ENCODE data around the gene PIEZO1. TPM values are rescaled to one million over a fixed set of nuclear protein-coding genes. Genes with fewer than 3 reads are reported as not detected.

PIEZO1 gene
- total and polyA plus RNA-seq, 9 of the 15 experiments (the other 6 are each of a cell fraction or from before 2014, with no cell fraction given) = 3.6 to 432 (median 131) TPM

DNA sequence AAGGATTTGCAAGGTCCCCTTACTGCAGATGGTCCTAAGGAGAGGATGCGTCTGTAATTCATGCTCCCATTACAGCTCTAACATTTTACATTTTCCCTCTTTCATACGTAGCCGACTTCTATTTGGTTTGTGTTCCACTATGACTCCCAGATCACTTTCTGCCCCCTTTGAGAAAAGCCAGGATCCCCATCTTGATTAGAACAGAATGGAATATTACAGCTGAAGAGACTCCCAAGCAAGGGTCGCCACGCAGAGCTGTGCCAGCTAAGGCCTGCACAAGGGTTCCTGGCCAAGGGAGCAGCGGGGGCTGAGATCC lies 15.2 kb upstream of the PIEZO1 start:
- BruUV-seq (replicated peaks) = no TSS peak
- Histone ChIP-seq H3K9me1 (ENCODE audit: control insufficient read depth, insufficient read depth, low read length) (no peaks in the 10 kb centered on the region), H4K20me1 (replicated peaks; ENCODE audit: control insufficient read depth, insufficient read depth, low read length) (0 out of 2 replicates have a peak, but pooled peaks cover 2% of the 10 kb centered on the region), H2AFZ (ENCODE audit: low read depth, low read length) (peak overlapping the region; percentile 68), H3K4me1 (replicated peaks in 1 of 2; ENCODE audit: control insufficient read depth in 2 of 2, insufficient read depth in 2 of 2, low read length in 2 of 2) (peaks cover 29 to 53% of the 10 kb centered on the region in 2 experiments), H3K4me3 (no peak overlapping the region; the same call in 1 of the 2 replicates), H3K9me3 (replicated peaks; ENCODE audit: control insufficient read depth, insufficient read depth, low read depth, low read length) (no peaks in the 10 kb centered on the region; the same call in 1 of the 2 replicates), H3K36me3 (ENCODE audit: control insufficient read depth, insufficient read depth, low read length) (peaks cover 14% of the 10 kb centered on the region; the same call in 2 of the 3 replicates), H3K4me2 (ENCODE audit: insufficient read depth, low read length) (peak overlapping the region; percentile 77), H3K27me3 (ENCODE audit: control insufficient read depth in 2 of 2, insufficient read depth in 2 of 2, low read length in 2 of 2) (no peaks in the 10 kb centered on the region), H3K9ac (ENCODE audit: insufficient read depth in 1 of 2, low read depth in 2 of 2, low read length in 2 of 2) (peak overlapping the region; percentile 62 to 71), H3K79me2 (ENCODE audit: control insufficient read depth, insufficient read depth, low read length) (peaks cover 49% of the 10 kb centered on the region), H3K27ac (ENCODE audit: extremely low read depth, low read depth, low read length) (peak overlapping the region; percentile 92)
- intact Hi-C loops (cut with micrococcal nuclease) = loop anchor here (1.0 to 10.0 kb wide), 3 partner anchors 25 to 765 kb away; partner anchors contain the start of gene RPL13
- DNase-seq (ENCODE audit: extremely low read depth in 1 of 4, low spot score in 3 of 4) (no peak), ATAC-seq (no peak), FAIRE-seq (no peak)
- 42% methylated on average over 6 of the region's 6 CpGs for WGBS (ENCODE audit: insufficient coverage, low coverage, missing lambda C conversion rate)
- ChIA-PET POLR2A (interaction anchor here (0.7 to 3.6 kb wide), 9 partner anchors 11 to 415 kb away, joined by 3 to 50 read pairs (median 10); partner anchors contain the start of genes APRT and PIEZO1), CTCF (ENCODE audit: low intra/inter-chr PET ratio) (no interaction called here)
- in situ Hi-C loops (cut with MboI) = no loop called here
- no peak for TF ChIP-seq MED1 (CRISPR knock-in tag; IDR thresholded peaks at IDR 0.05; ENCODE audit: borderline replicate concordance)
- TF ChIP-seq, protein P1, sequence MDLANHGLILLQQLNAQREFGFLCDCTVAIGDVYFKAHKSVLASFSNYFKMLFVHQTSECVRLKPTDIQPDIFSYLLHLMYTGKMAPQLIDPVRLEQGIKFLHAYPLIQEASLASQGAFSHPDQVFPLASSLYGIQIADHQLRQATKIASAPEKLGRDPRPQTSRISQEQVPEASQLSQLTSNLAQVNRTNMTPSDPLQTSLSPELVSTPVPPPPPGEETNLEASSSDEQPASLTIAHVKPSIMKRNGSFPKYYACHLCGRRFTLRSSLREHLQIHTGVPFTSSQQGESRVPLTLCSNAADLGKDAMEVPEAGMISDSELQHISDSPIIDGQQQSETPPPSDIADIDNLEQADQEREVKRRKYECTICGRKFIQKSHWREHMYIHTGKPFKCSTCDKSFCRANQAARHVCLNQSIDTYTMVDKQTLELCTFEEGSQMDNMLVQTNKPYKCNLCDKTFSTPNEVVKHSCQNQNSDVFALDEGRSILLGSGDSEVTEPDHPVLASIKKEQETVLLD (IDR thresholded peaks at IDR 0.05) = no peak
- TF ChIP-seq IRF2 (CRISPR knock-in tag; IDR thresholded peaks at IDR 0.05) = no peak
- TF ChIP-seq, protein P2, sequence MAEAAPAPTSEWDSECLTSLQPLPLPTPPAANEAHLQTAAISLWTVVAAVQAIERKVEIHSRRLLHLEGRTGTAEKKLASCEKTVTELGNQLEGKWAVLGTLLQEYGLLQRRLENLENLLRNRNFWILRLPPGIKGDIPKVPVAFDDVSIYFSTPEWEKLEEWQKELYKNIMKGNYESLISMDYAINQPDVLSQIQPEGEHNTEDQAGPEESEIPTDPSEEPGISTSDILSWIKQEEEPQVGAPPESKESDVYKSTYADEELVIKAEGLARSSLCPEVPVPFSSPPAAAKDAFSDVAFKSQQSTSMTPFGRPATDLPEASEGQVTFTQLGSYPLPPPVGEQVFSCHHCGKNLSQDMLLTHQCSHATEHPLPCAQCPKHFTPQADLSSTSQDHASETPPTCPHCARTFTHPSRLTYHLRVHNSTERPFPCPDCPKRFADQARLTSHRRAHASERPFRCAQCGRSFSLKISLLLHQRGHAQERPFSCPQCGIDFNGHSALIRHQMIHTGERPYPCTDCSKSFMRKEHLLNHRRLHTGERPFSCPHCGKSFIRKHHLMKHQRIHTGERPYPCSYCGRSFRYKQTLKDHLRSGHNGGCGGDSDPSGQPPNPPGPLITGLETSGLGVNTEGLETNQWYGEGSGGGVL (CRISPR knock-in tag; IDR thresholded peaks at IDR 0.05) = no peak
- no peak for TF ChIP-seq ZNF76 (CRISPR knock-in tag; IDR thresholded peaks at IDR 0.05; ENCODE audit: borderline replicate concordance)
- TF ChIP-seq, protein P3, sequence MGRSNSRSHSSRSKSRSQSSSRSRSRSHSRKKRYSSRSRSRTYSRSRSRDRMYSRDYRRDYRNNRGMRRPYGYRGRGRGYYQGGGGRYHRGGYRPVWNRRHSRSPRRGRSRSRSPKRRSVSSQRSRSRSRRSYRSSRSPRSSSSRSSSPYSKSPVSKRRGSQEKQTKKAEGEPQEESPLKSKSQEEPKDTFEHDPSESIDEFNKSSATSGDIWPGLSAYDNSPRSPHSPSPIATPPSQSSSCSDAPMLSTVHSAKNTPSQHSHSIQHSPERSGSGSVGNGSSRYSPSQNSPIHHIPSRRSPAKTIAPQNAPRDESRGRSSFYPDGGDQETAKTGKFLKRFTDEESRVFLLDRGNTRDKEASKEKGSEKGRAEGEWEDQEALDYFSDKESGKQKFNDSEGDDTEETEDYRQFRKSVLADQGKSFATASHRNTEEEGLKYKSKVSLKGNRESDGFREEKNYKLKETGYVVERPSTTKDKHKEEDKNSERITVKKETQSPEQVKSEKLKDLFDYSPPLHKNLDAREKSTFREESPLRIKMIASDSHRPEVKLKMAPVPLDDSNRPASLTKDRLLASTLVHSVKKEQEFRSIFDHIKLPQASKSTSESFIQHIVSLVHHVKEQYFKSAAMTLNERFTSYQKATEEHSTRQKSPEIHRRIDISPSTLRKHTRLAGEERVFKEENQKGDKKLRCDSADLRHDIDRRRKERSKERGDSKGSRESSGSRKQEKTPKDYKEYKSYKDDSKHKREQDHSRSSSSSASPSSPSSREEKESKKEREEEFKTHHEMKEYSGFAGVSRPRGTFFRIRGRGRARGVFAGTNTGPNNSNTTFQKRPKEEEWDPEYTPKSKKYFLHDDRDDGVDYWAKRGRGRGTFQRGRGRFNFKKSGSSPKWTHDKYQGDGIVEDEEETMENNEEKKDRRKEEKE (IDR thresholded peaks at IDR 0.05; ENCODE audit: borderline replicate concordance in 1 of 2, control insufficient read depth in 1 of 2, low read depth in 2 of 2, low read length in 1 of 2) = 0 out of 4 replicates have a peak, but pooled peaks of 1 of the 2 experiments have one; percentile 4
- TF ChIP-seq NR2F6 (CRISPR knock-in tag; IDR thresholded peaks at IDR 0.05) = no peak
- no peak for TF ChIP-seq ZZZ3 (IDR thresholded peaks at IDR 0.05)
- TF ChIP-seq ZNF224 (CRISPR knock-in tag; IDR thresholded peaks at IDR 0.05) = no peak
- TF ChIP-seq RFX5 (IDR thresholded peaks at IDR 0.05; ENCODE audit: low read depth, low read length) = no peak
- TF ChIP-seq BRD4 (IDR thresholded peaks at IDR 0.05) = no peak
- no peak for TF ChIP-seq NFXL1 (CRISPR knock-in tag; IDR thresholded peaks at IDR 0.05)
- no peak for TF ChIP-seq SRSF3 (IDR thresholded peaks at IDR 0.05; ENCODE audit: insufficient read depth, low read length)
- no peak for TF ChIP-seq ZNF197 (CRISPR knock-in tag; IDR thresholded peaks at IDR 0.05; ENCODE audit: low read depth)
- no peak for TF ChIP-seq ERF (CRISPR knock-in tag; IDR thresholded peaks at IDR 0.05)
